Trophoblast cell (in vitro differentiated cells and primary cell): ENCODE data around the gene CMKLR1.

Experiments
- DNase-seq, 2 donors: peaks; one replicate each; pipeline ENCODE4 v3.0.0-alpha.2; 2016
- H2AFZ ChIP-seq: 2 replicates; pipeline ENCODE4 v1.6.1; 2013; ENCODE audit warnings: low read length, moderate library complexity, mild to moderate bottlenecking; ENCODE audit not compliant: insufficient read depth, poor library complexity
- H2AK5ac ChIP-seq: 2 replicates; pipeline ENCODE4 v1.6.1; 2013; ENCODE audit warnings: mild to moderate bottlenecking, low read length
- H2BK120ac ChIP-seq: 2 replicates; pipeline ENCODE4 v1.6.1; 2013; ENCODE audit warnings: low read length, mild to moderate bottlenecking, moderate library complexity; ENCODE audit not compliant: insufficient read depth, poor library complexity
- H2BK12ac ChIP-seq: 2 replicates; pipeline ENCODE4 v1.6.1; 2013; ENCODE audit warnings: mild to moderate bottlenecking, low read length, moderate library complexity
- H2BK5ac ChIP-seq: 2 replicates; pipeline ENCODE4 v1.6.1; 2013; ENCODE audit warnings: low read length, low read depth, moderate library complexity, mild to moderate bottlenecking; ENCODE audit not compliant: poor library complexity
- H3K14ac ChIP-seq: 2 replicates; pipeline ENCODE4 v1.6.1; 2013; ENCODE audit warnings: mild to moderate bottlenecking, low read length
- H3K18ac ChIP-seq: 2 replicates; pipeline ENCODE4 v1.6.1; 2013; ENCODE audit warnings: mild to moderate bottlenecking, low read length
- H3K23ac ChIP-seq: 2 replicates; pipeline ENCODE4 v1.6.1; 2013; ENCODE audit warnings: low read length
- H3K27ac ChIP-seq: 2 replicates; pipeline ENCODE4 v1.5.1; 2013; ENCODE audit warnings: low read depth, mild to moderate bottlenecking, inconsistent platforms, low read length, moderate library complexity
- H3K27me3 ChIP-seq: 2 replicates; pipeline ENCODE4 v1.6.1; 2013; ENCODE audit warnings: inconsistent platforms, mild to moderate bottlenecking, low read length, moderate library complexity; ENCODE audit not compliant: insufficient read depth
- H3K36me3 ChIP-seq, 2 experiments: 1 replicate in 1 of 2; 2 replicates in 1 of 2; pipeline ENCODE4 v1.6.1; 2013; ENCODE audit warnings: low read length in 2 of 2, mild to moderate bottlenecking in 2 of 2, moderate library complexity in 1 of 2; ENCODE audit not compliant: insufficient read depth in 2 of 2, control insufficient read depth in 1 of 2
- H3K4ac ChIP-seq: 2 replicates; pipeline ENCODE4 v1.6.1; 2013; ENCODE audit warnings: low read depth, mild to moderate bottlenecking, low read length, moderate library complexity
- H3K4me1 ChIP-seq, 2 experiments: 1 replicate in 1 of 2; 2 replicates in 1 of 2; pipeline ENCODE4 v1.6.1; 2013; ENCODE audit warnings: low read length in 2 of 2, mild to moderate bottlenecking in 2 of 2, moderate library complexity in 1 of 2; ENCODE audit not compliant: insufficient read depth in 2 of 2, control insufficient read depth in 1 of 2
- H3K4me2 ChIP-seq: 2 replicates; pipeline ENCODE4 v1.6.1; 2013; ENCODE audit warnings: inconsistent platforms, mild to moderate bottlenecking, low read length, moderate library complexity
- H3K4me3 ChIP-seq: 2 replicates; pipeline ENCODE4 v1.5.1; 2013; ENCODE audit warnings: mild to moderate bottlenecking, low read depth, low read length, inconsistent platforms
- H3K79me1 ChIP-seq: one replicate; pipeline ENCODE4 v1.6.1; 2013; ENCODE audit warnings: low read length
- H3K79me2 ChIP-seq: 2 replicates; pipeline ENCODE4 v1.6.1; 2013; ENCODE audit warnings: low read length, mild to moderate bottlenecking; ENCODE audit not compliant: control insufficient read depth, insufficient read depth, poor library complexity
- H3K9ac ChIP-seq: 2 replicates; pipeline ENCODE4 v1.6.1; 2013; ENCODE audit warnings: mild to moderate bottlenecking, low read length
- H3K9me3 ChIP-seq: 2 replicates; pipeline ENCODE4 v1.6.1; 2013; ENCODE audit warnings: low read depth, mild to moderate bottlenecking, control low read depth, inconsistent platforms, low read length; ENCODE audit not compliant: insufficient read depth
- H4K12ac ChIP-seq: 2 replicates; pipeline ENCODE4 v1.6.1; 2013; ENCODE audit warnings: low read depth, mild to moderate bottlenecking, low read length, moderate library complexity
- H4K8ac ChIP-seq: 2 replicates; pipeline ENCODE4 v1.6.1; 2013; ENCODE audit warnings: low read depth, mild to moderate bottlenecking, low read length, moderate library complexity
- H4K91ac ChIP-seq: one replicate; pipeline ENCODE4 v1.6.1; 2013; ENCODE audit warnings: low read depth, mild to moderate bottlenecking, low read length, moderate library complexity
- WGBS: extraction: QIAGEN DNeasy Blood & Tissue Kit; methylation state at CpG from one replicate; pipeline ENCODE4 v1.1.7; 2013; ENCODE audit warnings: missing lambda C conversion rate; ENCODE audit not compliant: insufficient read length, insufficient coverage; ENCODE audit errors: extremely low coverage; 5-methylcytosine and 5-hydroxymethylcytosine counted together

CMKLR1 gene

GRCh38 chr12:108358580-108358965 is 19.5 kb upstream of the CMKLR1 start:
- Histone ChIP-seq H3K27me3 (no peaks in the 10 kb centered on the region), H3K14ac (no peak overlapping the region), H3K18ac (no peak overlapping the region), H4K91ac (no peak overlapping the region), H3K4me1 (peaks cover 9% of the 10 kb centered on the region in 2 experiments), H3K27ac (no peak overlapping the region), H3K79me1 (no peaks in the 10 kb centered on the region), H3K4ac (no peak overlapping the region), H2AFZ (no peak overlapping the region), H3K4me3 (no peak overlapping the region), H2BK5ac (no peak overlapping the region), H3K79me2 (no peaks in the 10 kb centered on the region), H4K12ac (no peak overlapping the region), H3K9me3 (peaks cover 4% of the 10 kb centered on the region), H3K9ac (no peak overlapping the region), H3K36me3 (no peaks in the 10 kb centered on the region), H3K23ac (no peak overlapping the region), H3K4me2 (no peak overlapping the region), H2BK120ac (no peak overlapping the region), H2AK5ac (no peak overlapping the region), H4K8ac (no peak overlapping the region), H2BK12ac (no peak overlapping the region)
- whole genome bisulfite sequencing: no CpG with 5 or more reads among the region's 7 CpGs
- no peak for DNase-seq

GRCh38 chr12:108357834-108358579 is 18.9 kb upstream of the CMKLR1 start:
- H4K8ac ChIP-seq: no peak overlapping the region
- H3K79me1 ChIP-seq: no peaks in the 10 kb centered on the region
- H2BK12ac ChIP-seq: no peak overlapping the region
- H3K9me3 ChIP-seq: no peaks in the 10 kb centered on the region
- H4K12ac ChIP-seq: no peak overlapping the region
- no peak overlapping the region for H3K4me3 ChIP-seq
- no peak overlapping the region for H2AFZ ChIP-seq
- no peaks in the 10 kb centered on the region for H3K27me3 ChIP-seq
- no peak overlapping the region for H3K23ac ChIP-seq
- H2AK5ac ChIP-seq: no peak overlapping the region
- no peak overlapping the region for H3K18ac ChIP-seq
- no peak overlapping the region for H3K14ac ChIP-seq
- WGBS: no CpG with 5 or more reads among the region's 2 CpGs
- H3K4me1 ChIP-seq: peaks cover 9% of the 10 kb centered on the region in 2 experiments
- no peak overlapping the region for H2BK120ac ChIP-seq
- H3K79me2 ChIP-seq: no peaks in the 10 kb centered on the region
- H3K27ac ChIP-seq: no peak overlapping the region
- no peak overlapping the region for H4K91ac ChIP-seq
- H3K4ac ChIP-seq: no peak overlapping the region
- no peaks in the 10 kb centered on the region for H3K36me3 ChIP-seq
- H2BK5ac ChIP-seq: no peak overlapping the region
- no peak overlapping the region for H3K4me2 ChIP-seq
- peak; percentile 50 to 77 for DNase-seq
- no peak overlapping the region for H3K9ac ChIP-seq

DNA sequence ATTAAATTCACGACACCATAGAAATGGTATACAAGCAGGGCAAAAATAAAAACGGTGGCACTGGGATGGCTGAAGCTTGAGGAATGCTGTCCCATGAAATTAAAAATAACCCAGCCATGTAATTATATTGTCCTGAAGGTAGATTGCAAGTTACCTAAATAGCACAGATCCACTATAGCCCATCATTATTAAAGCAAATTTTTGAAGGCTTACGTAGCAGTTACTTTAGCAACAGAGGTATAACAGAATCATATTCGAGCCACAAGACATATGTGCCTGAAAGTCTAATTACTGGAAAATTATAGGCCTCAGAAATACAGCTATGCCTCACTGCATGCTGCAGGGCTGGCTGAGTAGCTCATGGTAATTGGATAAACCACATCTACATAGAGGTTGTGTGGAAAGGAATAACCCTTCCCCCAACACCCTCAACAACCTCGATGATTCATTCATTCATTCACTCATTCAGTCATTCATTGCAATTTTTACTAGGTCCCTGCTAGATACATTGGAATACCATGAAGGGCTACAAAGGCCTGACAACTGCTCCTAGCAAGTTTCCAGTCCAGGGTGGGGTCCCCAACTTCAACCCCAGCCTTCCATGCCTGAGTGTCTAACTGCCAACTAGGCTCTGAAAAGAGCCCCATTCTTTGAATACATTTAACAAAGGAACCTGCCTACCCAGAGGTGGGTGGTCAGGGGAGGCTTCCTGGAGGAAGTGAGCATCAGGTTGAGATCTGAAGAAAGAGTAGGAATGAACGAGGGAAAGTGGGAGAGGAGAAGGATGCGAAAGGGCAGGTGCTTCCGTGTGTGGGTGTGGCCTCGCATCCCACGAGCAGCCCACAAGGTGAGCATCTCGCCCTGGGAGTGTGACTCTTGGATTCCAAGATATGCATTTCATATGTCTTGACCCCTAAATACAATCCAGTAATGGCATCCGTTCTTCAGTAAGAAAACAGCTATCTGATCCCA is 18.0 kb upstream of the CMKLR1 start:
- Histone ChIP-seq H2BK5ac (no peak overlapping the region), H3K27me3 (no peaks in the 10 kb centered on the region), H4K8ac (no peak overlapping the region), H4K12ac (no peak overlapping the region), H4K91ac (no peak overlapping the region), H2BK12ac (no peak overlapping the region), H3K4me1 (peaks cover 9% of the 10 kb centered on the region in 2 experiments), H2AFZ (no peak overlapping the region), H2BK120ac (no peak overlapping the region), H3K9ac (no peak overlapping the region), H3K4ac (no peak overlapping the region), H3K4me2 (no peak overlapping the region), H3K36me3 (no peaks in the 10 kb centered on the region), H3K79me2 (no peaks in the 10 kb centered on the region), H2AK5ac (no peak overlapping the region), H3K23ac (no peak overlapping the region), H3K4me3 (no peak overlapping the region), H3K9me3 (no peaks in the 10 kb centered on the region), H3K79me1 (no peaks in the 10 kb centered on the region), H3K27ac (no peak overlapping the region), H3K18ac (no peak overlapping the region), H3K14ac (no peak overlapping the region)
- WGBS: no CpG with 5 or more reads among the region's 12 CpGs
- DNase-seq: peak in 1 of 2 donors; percentile 26

DNA sequence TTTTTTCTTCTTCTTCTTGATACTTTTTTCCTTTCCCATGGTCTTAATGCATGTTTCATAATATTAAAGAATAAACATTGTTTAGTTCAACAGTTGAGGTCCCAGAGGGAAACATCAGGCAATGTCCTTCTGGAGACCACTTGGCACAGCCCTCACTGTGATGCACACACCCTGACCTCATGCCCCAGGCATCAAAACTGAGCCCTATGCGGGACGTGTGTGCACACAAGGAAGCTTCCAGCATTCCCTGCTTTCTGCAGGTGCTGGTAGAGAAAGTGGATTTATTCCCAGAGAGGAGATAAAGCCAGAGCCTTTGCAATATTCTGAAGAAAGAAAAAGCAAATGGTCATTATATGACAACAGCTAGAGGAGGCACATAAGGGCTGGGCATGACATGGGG is 16.0 kb upstream of the CMKLR1 start:
- H3K9me3 ChIP-seq: no peaks in the 10 kb centered on the region
- WGBS: no CpG with 5 or more reads among the region's 2 CpGs
- H3K27ac ChIP-seq: no peak overlapping the region
- no peak overlapping the region for H4K8ac ChIP-seq
- no peaks in the 10 kb centered on the region for H3K79me1 ChIP-seq
- H4K12ac ChIP-seq: no peak overlapping the region
- H3K36me3 ChIP-seq: no peaks in the 10 kb centered on the region
- H3K79me2 ChIP-seq: no peaks in the 10 kb centered on the region
- H3K14ac ChIP-seq: no peak overlapping the region
- no peak overlapping the region for H3K4ac ChIP-seq
- peaks cover 9% of the 10 kb centered on the region in 2 experiments for H3K4me1 ChIP-seq
- no peak overlapping the region for H2BK5ac ChIP-seq
- no peaks in the 10 kb centered on the region for H3K27me3 ChIP-seq
- no peak overlapping the region for H3K4me3 ChIP-seq
- H4K91ac ChIP-seq: no peak overlapping the region
- no peak overlapping the region for H3K23ac ChIP-seq
- no peak overlapping the region for H2BK120ac ChIP-seq
- H3K4me2 ChIP-seq: no peak overlapping the region
- no peak overlapping the region for H3K9ac ChIP-seq
- H2BK12ac ChIP-seq: no peak overlapping the region
- DNase-seq: peak; percentile 83 to 92
- H3K18ac ChIP-seq: no peak overlapping the region
- no peak overlapping the region for H2AK5ac ChIP-seq
- H2AFZ ChIP-seq: no peak overlapping the region
